WERI-Rb-1 (cell line): ENCODE results near the gene SPECC1.

Experiments used
- DNase-seq: peaks from one replicate; pipeline ENCODE4 v3.0.0-alpha.2; 2020
- H3K27ac ChIP-seq: fragments of 250-450 bp; sonication (Bioruptor Pico); 2 replicates; pipeline ENCODE4 v1.5.1; 2020; ENCODE audit warnings: mild to moderate bottlenecking, moderate library complexity
- H3K27me3 ChIP-seq: fragments of 250-450 bp; sonication (Bioruptor Pico); 2 replicates; pipeline ENCODE4 v1.5.1; 2021; ENCODE audit warnings: mild to moderate bottlenecking, low read depth, moderate library complexity; ENCODE audit not compliant: insufficient read depth, severe bottlenecking
- H3K36me3 ChIP-seq: fragments of 250-450 bp; sonication (Bioruptor Pico); 2 replicates; pipeline ENCODE4 v1.5.1; 2020; ENCODE audit warnings: mild to moderate bottlenecking, moderate library complexity
- H3K4me3 ChIP-seq: 2 replicates; pipeline ENCODE4 v1.5.1; 2011; ENCODE audit warnings: low read depth, mild to moderate bottlenecking, control low read depth, low read length
- H3K9me3 ChIP-seq: fragments of 250-450 bp; sonication (Bioruptor Pico); 2 replicates; pipeline ENCODE4 v1.5.1; 2021; ENCODE audit warnings: mild to moderate bottlenecking, moderate library complexity; ENCODE audit not compliant: severe bottlenecking
- TF ChIP-seq, protein P1 (sequence below): IDR thresholded peaks from 2 replicates; pipeline ENCODE4 v1.5.1; 2011; ENCODE audit warnings: low read depth, mild to moderate bottlenecking, control low read depth, inconsistent platforms, low read length

The SPECC1 gene

DNA sequence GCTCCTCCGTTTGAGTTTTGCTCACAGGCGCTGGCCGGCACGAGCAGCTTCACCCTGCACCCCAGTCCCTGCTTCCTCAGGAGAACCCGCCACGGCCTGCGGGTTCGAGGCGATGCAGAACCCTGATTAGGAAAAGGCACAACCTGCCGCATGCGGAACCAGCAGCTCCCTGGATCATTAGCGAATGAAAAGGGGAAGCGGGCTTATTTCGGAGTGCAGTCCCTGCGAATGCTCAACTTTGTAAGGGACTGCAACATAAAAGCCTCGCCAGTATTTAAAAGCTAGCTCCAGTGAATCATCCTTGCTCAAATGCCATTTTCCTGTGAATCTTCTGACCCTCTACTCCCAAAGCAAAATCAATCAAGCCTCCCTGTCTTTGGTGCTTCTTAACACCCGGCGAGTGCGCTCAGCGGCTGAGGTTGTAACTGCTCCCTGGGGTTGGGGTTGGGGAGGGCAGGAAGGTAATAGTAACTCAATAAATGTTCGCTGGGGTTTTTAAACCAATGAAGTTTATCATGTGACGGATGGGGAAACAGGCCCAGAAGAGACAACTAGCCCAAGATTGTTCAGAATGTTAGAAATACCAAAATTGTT lies 30.9 kb upstream of the SPECC1 start:
- TF ChIP-seq, protein P1, sequence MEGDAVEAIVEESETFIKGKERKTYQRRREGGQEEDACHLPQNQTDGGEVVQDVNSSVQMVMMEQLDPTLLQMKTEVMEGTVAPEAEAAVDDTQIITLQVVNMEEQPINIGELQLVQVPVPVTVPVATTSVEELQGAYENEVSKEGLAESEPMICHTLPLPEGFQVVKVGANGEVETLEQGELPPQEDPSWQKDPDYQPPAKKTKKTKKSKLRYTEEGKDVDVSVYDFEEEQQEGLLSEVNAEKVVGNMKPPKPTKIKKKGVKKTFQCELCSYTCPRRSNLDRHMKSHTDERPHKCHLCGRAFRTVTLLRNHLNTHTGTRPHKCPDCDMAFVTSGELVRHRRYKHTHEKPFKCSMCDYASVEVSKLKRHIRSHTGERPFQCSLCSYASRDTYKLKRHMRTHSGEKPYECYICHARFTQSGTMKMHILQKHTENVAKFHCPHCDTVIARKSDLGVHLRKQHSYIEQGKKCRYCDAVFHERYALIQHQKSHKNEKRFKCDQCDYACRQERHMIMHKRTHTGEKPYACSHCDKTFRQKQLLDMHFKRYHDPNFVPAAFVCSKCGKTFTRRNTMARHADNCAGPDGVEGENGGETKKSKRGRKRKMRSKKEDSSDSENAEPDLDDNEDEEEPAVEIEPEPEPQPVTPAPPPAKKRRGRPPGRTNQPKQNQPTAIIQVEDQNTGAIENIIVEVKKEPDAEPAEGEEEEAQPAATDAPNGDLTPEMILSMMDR, result no peak
- peaks cover 9% of the 10 kb centered on the region for H3K9me3 ChIP-seq
- DNase-seq, result no peak
- H3K36me3 ChIP-seq, result peaks cover 23% of the 10 kb centered on the region
- H3K27me3 ChIP-seq, result no peaks in the 10 kb centered on the region
- peak overlapping the region; percentile 91 for H3K27ac ChIP-seq
- H3K4me3 ChIP-seq, result peak overlapping the region; percentile 87

DNA sequence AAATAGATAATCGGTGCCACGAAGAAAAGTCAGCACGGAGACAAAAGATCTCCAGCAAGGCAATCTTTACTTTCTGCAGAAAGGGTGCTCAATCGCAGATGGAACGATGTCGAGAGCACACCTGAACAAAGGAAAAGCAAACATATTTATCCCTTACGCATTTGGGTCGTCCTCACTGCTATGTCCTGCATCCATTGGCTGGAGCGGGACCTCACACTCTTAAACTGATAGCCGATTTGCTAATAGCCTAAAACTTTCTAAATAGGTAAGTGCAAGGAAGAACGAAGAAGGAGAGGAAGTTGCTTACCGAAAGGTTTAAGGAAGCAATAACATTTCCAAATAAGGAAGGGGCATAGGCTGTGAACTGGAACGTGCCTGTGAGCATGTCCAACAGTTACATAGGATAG lies 30.4 kb upstream of the SPECC1 start:
- Histone ChIP-seq H3K27me3 (no peaks in the 10 kb centered on the region), H3K9me3 (peaks cover 9% of the 10 kb centered on the region), H3K27ac (no peak overlapping the region), H3K4me3 (no peak overlapping the region), H3K36me3 (peaks cover 19% of the 10 kb centered on the region)
- TF ChIP-seq, protein P1, result no peak
- DNase-seq, result no peak

DNA sequence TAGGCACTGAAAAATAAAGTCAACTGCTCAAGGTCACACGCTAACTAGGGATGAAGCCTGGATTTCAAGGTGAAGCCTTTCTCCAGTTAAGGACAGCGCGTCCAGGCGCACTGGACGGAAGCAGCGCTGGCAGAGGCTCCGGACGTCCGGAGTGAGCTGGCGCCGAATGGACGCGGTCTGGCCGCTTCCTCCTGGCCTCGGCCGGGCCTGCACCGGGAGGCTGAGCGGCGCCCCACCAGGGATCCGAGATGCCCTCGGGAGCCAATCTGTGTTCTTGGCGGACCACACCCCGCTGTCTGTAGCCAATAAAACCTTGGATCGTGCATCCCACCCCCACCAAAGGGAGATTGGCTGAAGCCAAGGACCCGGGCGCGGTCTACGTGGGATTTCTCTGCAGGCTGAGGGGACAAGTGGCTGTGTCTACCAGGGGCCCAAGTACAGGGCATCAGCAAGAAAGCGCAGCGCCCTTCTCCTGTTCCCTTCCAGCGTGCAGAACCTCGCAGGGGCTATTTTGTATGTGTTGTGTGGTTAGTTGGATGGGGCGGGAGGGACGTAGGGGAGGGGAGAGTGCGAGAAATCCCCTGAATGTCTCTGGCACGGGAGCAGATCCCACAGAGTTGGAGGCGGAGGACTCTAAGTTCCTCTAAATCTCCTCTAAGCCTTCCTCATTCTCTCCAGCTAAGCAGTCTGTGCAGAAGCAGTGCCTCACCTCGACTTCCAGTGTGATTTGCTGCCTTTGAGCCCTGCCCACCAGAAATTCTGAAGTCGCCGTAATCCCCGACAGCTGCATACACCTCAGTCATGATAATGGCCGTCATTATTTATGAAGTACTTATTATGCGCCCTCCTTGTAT lies 29.0 kb upstream of the SPECC1 start:
- H3K36me3 ChIP-seq, result peaks cover 8% of the 10 kb centered on the region
- no peaks in the 10 kb centered on the region for H3K27me3 ChIP-seq
- peak overlapping the region; percentile 23; the same call in 1 of the 2 replicates for H3K27ac ChIP-seq
- H3K4me3 ChIP-seq, result peak overlapping the region; percentile 14
- TF ChIP-seq, protein P1, result no peak
- peaks cover 9% of the 10 kb centered on the region for H3K9me3 ChIP-seq
- peak; percentile 78 for DNase-seq

DNA sequence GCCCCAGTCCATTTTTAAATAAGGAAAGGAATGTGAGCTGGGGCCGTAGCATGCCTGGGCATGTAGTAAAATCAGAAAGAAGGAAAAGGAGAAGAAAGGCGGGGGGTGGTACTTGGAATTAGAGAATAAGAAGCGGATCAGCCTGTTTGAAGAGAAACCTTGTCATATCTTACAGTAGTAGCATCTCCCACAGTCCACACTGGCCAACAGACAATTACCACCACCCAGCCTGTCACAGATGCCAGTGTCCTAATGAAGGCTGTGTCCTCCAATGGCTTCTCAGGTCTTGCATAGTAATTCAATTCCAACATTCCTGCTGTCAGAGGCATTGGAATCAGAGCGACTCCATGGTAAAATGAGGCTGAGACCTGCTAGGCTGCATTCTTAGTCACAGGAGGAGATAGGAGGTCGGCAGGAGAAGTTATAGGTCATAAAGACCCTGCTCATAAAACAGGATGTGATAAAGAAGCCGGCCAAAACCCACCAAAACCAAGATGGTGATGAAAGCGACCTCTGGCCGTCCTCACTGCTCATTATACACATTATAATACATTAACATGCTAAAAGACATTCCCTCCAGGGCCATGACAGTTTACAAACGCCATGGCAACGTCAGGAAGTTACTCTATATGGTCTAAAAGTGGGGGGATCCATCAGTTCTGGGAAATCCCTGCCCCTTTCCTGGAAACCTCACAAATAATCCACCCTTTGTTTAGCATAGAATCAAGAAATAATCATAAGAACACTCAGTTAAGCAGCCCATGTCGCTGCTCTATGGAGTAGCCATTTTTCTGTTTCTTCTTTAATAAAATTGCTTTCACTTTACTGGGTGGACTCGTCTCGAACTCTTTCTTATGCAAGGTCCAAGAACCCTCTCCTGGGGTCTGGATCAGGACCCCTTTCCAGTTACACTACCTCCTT lies 22.0 kb upstream of the SPECC1 start:
- TF ChIP-seq, protein P1, result no peak
- H3K27me3 ChIP-seq, result no peaks in the 10 kb centered on the region
- no peak overlapping the region for H3K4me3 ChIP-seq
- H3K9me3 ChIP-seq, result no peaks in the 10 kb centered on the region
- H3K27ac ChIP-seq, result no peak overlapping the region
- H3K36me3 ChIP-seq, result no peaks in the 10 kb centered on the region
- DNase-seq, result no peak

DNA sequence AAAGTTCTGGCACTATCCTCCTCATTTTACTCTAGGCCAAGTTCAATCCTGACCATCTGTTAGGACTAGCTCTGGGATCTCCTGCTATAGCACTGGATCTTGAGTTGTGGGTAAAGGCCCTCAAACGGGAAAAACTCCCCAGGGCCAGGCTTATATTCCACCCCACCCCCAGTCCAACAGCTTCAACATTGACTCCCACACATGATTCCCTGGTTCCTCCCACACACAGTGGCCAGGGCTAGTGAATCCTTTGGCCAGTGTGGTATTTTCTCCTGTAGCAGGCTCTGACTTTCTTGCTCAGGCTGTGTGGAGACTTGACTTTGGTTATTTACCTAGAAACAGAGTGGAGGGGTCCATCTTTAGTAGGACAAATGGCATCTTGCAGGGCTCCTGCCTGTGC lies 21.3 kb upstream of the SPECC1 start:
- no peaks in the 10 kb centered on the region for H3K9me3 ChIP-seq
- H3K4me3 ChIP-seq, result no peak overlapping the region
- no peak for DNase-seq
- no peaks in the 10 kb centered on the region for H3K36me3 ChIP-seq
- no peak overlapping the region for H3K27ac ChIP-seq
- H3K27me3 ChIP-seq, result no peaks in the 10 kb centered on the region
- TF ChIP-seq, protein P1, result no peak
